ENCODE data around the gene OTUB2.

The OTUB2 gene

DNA sequence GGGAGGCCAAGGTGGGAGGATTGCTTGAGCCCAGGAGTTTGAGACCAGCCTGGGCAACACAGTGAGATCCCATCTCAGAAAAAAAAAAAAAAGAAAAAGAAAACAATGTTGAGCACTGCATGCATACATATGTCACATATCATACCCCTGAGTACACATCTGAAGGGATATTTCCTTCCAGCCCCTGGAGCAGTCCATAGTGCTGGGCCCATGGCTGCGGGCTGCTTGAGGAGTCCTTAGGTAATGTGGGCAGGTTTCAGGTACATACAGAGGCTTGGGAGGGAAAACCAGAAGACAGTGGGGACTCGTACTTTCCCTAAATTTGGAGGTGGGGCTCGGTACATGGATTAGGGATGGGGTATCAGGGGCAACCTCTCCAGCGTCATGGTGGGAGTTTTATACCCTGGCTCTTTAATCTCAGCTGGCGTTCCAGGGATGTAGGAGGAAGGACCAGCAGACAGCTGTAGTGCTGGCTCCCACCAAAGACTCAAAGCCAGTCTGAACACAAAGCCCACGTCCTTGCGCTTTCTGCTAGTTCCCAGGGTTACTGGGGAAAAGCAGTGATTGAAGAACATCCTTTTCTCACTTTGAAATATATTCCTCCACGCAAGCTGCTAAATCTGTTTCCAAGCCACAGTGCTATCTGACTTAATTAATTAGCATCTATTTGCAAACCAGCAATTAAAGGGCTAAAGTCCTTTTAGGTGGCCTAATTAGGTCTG is 5.2 kb downstream of the OTUB2 start:
- H3K4me1 ChIP-seq (ENCODE audit: low read length): no peaks in the 10 kb centered on the region
- no peaks in the 10 kb centered on the region for H4K20me1 ChIP-seq (ENCODE audit: insufficient read depth, low read length)
- no peaks in the 10 kb centered on the region for H3K9me3 ChIP-seq (ENCODE audit: insufficient read depth, low read length)
- no peak overlapping the region for H2AFZ ChIP-seq (ENCODE audit: low read depth, low read length)
- H3K36me3 ChIP-seq (replicated peaks; ENCODE audit: low read depth, low read length): no peaks in the 10 kb centered on the region
- no peaks in the 10 kb centered on the region for H3K27me3 ChIP-seq (ENCODE audit: low read depth, low read length)
- TF ChIP-seq CTCF (IDR thresholded peaks at IDR 0.05; ENCODE audit: low read depth, low read length) (no peak), EZH2phosphoT487 (IDR thresholded peaks at IDR 0.05; ENCODE audit: low read depth) (no peak)
- no peak overlapping the region for H3K4me3 ChIP-seq (ENCODE audit: low read length)
- H3K9ac ChIP-seq (ENCODE audit: low read length): no peak overlapping the region
- H3K27ac ChIP-seq (ENCODE audit: low read length): no peak overlapping the region
- no peaks in the 10 kb centered on the region for H3K79me2 ChIP-seq (ENCODE audit: low read length)
- no peak overlapping the region for H3K4me2 ChIP-seq (ENCODE audit: low read length)

- Histone ChIP-seq H3K79me2 (ENCODE audit: low read length) (no peaks in the 10 kb centered on the region), H4K20me1 (ENCODE audit: insufficient read depth, low read length) (no peaks in the 10 kb centered on the region), H3K4me3 (ENCODE audit: low read length) (no peak overlapping the region), H3K9me3 (ENCODE audit: insufficient read depth, low read length) (no peaks in the 10 kb centered on the region), H2AFZ (ENCODE audit: low read depth, low read length) (no peak overlapping the region), H3K27ac (ENCODE audit: low read length) (no peak overlapping the region), H3K4me2 (ENCODE audit: low read length) (no peak overlapping the region), H3K9ac (ENCODE audit: low read length) (no peak overlapping the region), H3K4me1 (ENCODE audit: low read length) (no peaks in the 10 kb centered on the region), H3K27me3 (ENCODE audit: low read depth, low read length) (no peaks in the 10 kb centered on the region), H3K36me3 (replicated peaks; ENCODE audit: low read depth, low read length) (no peaks in the 10 kb centered on the region)
- TF ChIP-seq CTCF (IDR thresholded peaks at IDR 0.05; ENCODE audit: low read depth, low read length): no peak
- TF ChIP-seq EZH2phosphoT487 (IDR thresholded peaks at IDR 0.05; ENCODE audit: low read depth): no peak
Observed at GRCh38 chr14:94031883-94032279, 5.7 kb downstream of the OTUB2 start.

- H2AFZ ChIP-seq (ENCODE audit: low read depth, low read length): no peak overlapping the region
- no peaks in the 10 kb centered on the region for H3K27me3 ChIP-seq (ENCODE audit: low read depth, low read length)
- no peak overlapping the region for H3K9ac ChIP-seq (ENCODE audit: low read length)
- no peaks in the 10 kb centered on the region for H4K20me1 ChIP-seq (ENCODE audit: insufficient read depth, low read length)
- no peak overlapping the region for H3K4me2 ChIP-seq (ENCODE audit: low read length)
- H3K9me3 ChIP-seq (ENCODE audit: insufficient read depth, low read length): no peaks in the 10 kb centered on the region
- no peaks in the 10 kb centered on the region for H3K79me2 ChIP-seq (ENCODE audit: low read length)
- no peaks in the 10 kb centered on the region for H3K36me3 ChIP-seq (replicated peaks; ENCODE audit: low read depth, low read length)
- no peaks in the 10 kb centered on the region for H3K4me1 ChIP-seq (ENCODE audit: low read length)
- H3K27ac ChIP-seq (ENCODE audit: low read length): no peak overlapping the region
- TF ChIP-seq EZH2phosphoT487 (IDR thresholded peaks at IDR 0.05; ENCODE audit: low read depth) (no peak), CTCF (IDR thresholded peaks at IDR 0.05; ENCODE audit: low read depth, low read length) (no peak)
- H3K4me3 ChIP-seq (ENCODE audit: low read length): no peak overlapping the region
Observed at GRCh38 chr14:94034886-94035285, 8.7 kb downstream of the OTUB2 start.

GRCh38 chr14:94036313-94037167 is 10.4 kb downstream of the OTUB2 start:
- H3K27ac ChIP-seq (ENCODE audit: low read length): no peak overlapping the region
- H3K9me3 ChIP-seq (ENCODE audit: insufficient read depth, low read length): no peaks in the 10 kb centered on the region
- H3K36me3 ChIP-seq (replicated peaks; ENCODE audit: low read depth, low read length): no peaks in the 10 kb centered on the region
- H3K79me2 ChIP-seq (ENCODE audit: low read length): no peaks in the 10 kb centered on the region
- no peak overlapping the region for H3K4me3 ChIP-seq (ENCODE audit: low read length)
- no peak overlapping the region for H3K4me2 ChIP-seq (ENCODE audit: low read length)
- H3K4me1 ChIP-seq (ENCODE audit: low read length): no peaks in the 10 kb centered on the region
- H2AFZ ChIP-seq (ENCODE audit: low read depth, low read length): no peak overlapping the region
- no peak overlapping the region for H3K9ac ChIP-seq (ENCODE audit: low read length)
- no peaks in the 10 kb centered on the region for H4K20me1 ChIP-seq (ENCODE audit: insufficient read depth, low read length)
- no peak for TF ChIP-seq EZH2phosphoT487 (IDR thresholded peaks at IDR 0.05; ENCODE audit: low read depth)
- TF ChIP-seq CTCF (IDR thresholded peaks at IDR 0.05; ENCODE audit: low read depth, low read length): peak; percentile 81
- no peaks in the 10 kb centered on the region for H3K27me3 ChIP-seq (ENCODE audit: low read depth, low read length)
